HG02763 (cell line): ENCODE results near the gene STUM.

Experiments used
- ATAC-seq: cut with Tn5 transposase; IDR thresholded peaks from one replicate; pipeline ENCODE4 v1.9.1; 2021; ENCODE audit warnings: mild to moderate bottlenecking, moderate library complexity; ENCODE audit not compliant: unreplicated experiment

Gene STUM

DNA sequence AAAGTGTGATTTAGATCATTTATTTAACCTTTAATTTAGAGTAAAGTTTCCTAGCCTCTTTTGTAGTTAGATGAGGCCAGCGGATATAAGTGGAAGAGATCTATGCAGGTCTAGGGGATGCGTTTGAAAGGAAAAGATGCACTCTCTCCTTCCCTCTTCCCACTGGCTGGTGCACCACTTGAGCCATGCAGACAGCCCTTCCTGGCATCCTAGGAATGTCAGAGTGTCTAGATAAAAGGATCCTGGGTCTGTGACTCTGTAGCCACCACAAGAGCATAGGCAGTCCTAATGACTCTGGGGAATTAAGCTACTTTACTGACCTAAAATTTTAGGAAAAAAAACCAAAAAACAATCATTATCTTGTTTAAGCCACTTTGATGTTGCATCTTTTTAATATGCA is 16.0 kb upstream of the STUM start:
- no peak for ATAC-seq

DNA sequence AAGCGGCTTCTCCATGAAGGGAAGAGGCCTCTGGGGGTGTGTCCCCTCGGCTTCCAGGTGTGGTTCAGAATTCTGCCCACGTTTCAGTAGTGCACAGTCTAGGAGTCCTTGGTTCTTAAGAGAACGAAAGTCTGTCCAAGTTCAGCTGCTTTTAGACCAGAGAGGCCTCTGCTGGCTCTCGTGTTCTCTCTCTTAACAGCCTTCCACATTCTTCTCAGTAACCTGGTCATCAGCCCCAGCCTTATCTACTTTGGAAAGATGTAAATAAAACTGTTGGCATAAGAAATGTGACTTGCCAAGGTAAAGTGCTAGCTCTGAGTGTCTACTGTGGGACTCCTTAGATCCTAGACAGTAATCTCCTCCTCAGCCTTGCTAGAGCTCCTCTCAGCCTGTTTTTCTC is 15.3 kb upstream of the STUM start:
- no peak for ATAC-seq

DNA sequence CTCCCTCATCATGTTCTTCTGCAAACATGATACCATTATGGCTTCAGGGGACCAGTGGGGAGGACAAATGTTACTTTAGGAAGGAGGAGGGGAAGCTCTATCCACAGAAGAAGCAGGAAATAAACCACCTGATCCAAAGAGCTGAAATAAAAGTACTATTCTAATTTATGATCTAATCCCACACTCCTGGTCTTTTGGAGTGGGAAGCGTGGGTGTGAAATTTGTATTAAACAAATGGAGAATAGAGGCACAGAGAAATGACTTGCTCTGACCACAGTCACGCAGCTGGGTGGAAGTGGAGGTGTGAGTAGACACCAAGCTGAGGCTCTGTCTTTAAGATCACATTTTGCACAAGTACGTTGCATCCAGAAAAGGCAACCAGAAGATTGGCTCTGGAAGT is 14.5 kb upstream of the STUM start:
- ATAC-seq, result no peak

DNA sequence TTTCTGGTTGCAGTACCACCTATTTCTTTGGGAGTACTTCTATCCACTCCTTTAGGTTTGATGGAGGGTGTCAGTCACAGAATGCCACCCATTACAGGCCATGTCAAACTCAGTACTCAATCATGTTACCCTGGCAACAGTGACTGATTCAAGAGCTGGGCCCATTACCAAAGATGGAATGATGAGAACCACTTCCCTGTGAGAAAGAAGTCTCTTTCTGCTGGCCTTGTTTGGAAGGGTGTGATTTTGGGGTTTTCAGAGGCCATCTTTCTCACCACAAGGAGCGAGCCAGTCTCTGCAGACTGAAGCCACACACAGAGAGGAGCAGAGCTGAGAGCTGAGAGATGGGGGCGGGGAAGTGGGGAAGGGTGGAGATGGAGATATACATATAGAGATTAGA is 13.9 kb upstream of the STUM start:
- ATAC-seq, result no peak

DNA sequence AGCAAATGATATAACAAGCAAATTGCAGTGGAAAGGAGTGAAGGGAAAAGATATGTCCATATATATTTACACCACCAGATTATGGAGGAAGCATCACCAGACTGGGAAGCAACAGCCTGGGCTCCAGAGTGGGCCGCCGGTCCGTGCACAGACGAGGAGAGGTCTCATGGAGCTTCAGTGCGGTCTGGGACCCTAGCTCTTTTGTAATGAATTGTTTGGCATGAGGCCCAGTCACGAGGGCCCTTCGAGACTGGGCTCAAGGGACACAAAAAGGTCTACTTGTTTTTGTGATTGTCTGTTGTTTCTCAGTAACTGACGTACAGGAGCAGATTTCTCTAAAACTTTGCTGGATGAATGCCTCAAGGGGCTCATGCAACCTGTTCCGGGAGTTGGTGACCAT is 12.9 kb upstream of the STUM start:
- no peak for ATAC-seq

DNA sequence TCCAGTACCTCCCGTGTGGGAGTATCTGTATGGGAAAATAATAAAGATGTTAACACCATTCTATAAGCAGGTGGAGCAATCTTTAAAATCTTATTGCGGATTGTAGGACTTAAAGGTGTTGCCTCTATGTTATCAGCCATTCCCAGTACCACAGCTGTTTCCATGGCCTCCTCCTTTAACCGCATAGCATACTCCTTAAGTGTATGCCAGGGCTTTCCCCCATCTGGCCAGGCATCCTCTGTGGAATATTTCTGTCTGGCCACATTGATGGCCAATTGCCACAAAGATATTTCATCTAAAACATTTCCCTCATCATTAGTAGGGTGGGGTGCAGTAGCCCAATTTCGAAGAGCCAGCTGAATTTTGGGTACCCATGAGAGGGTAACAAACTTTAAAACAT is 7.3 kb upstream of the STUM start:
- ATAC-seq, result no peak

DNA sequence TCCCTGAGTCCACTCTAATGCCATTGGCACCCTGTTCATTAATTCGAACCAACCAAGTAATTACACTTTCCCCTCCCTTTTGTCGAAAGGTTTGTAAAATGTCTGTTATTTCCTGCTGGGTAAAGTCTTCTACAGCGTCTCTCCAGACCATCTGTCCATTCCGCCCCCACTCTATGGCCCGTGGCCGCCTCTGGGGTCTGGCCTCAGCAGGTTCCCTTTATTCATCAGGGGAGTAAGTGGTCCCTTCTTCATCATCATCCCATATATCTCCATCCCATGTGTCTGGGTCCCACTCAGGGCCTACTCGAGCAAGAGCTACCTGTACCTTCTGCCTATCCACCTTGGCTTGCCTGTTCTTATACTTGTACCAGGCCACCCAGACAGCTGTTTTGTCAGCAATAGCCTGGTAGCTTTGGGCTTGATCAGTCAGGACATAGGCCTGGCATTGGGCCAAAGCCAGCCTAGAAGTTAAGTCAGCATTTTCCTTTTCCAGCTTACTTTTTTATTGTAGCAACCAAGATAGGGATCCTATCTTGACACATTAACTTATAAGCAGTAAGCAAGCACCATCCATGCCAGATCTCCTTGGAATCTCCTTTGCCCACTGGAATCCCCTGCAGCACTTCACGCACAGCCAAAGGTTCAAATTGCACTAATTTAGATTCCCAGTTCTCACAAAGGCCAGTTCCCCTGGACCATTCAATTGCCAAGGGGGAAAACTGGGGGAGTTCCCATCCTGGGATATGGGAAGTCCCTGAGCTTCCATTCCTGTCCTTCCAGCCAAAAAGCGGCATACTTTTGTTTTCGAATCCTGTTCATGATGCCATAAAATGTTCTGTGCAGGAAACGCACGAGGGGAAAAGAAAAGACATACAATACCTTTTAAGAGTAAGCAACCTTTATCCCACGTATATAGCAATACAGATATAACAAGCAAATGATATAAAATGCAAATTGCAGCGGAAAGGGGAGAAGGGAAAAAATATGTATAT is 6.6 kb upstream of the STUM start:
- no peak for ATAC-seq

DNA sequence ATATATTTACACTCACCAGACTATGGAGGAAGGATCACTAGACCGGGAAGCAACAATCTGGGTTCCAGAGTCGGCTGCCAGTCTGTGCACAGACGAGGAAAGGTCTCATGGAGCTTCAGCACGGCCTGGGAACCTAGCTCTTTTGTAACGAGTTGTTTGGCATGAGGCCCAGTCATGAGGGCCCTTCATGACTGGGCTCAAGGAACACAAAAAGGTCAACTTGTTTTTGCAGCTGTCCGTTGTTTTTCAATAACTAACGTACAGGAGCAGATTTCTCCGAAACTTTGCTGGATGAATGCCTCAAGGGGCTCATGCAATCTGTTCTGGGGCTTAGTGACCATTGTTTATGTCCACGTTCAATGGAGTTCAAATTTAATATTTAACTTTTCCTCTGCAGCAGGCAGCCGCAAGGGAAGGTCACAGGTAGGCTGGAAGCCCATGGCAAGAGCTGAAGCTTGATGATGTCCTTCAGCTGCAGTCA is 5.9 kb upstream of the STUM start:
- ATAC-seq, result no peak

DNA sequence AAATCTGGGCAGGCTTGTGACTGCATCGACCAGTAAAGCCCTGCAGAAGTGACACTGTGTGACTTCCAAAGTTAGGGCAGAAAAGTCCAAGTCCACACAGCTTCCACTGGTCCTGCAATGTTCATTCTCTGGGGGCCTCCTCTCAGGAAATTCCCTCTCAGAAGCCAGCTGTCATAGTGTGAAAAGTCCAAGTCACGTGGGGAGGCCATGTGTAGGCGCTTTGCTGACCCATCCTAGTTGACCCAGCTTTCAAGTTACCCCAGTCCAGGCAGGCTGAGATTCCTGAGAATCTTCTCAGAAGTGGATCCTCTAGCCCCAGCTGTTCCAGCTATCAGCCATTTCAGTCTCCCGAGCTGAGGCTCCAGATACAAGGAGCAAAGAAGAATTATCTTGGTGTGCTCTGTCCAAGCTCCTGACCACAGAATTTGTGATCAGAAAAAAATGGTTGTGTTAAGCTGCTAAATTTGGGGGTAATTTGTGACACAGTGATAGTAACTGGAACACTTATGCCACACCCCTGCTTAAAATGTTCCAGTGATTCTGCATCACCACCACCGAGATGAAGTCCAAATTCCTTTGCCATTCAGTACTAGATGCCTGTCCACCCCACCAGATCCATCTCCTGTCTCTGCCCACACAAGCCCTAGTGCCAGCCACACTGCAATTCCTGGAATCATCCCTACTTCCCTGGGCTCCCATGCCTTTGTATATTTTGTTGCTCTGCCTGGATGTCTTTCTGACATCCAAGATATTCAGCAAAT is 2.5 kb upstream of the STUM start:
- no peak for ATAC-seq

DNA sequence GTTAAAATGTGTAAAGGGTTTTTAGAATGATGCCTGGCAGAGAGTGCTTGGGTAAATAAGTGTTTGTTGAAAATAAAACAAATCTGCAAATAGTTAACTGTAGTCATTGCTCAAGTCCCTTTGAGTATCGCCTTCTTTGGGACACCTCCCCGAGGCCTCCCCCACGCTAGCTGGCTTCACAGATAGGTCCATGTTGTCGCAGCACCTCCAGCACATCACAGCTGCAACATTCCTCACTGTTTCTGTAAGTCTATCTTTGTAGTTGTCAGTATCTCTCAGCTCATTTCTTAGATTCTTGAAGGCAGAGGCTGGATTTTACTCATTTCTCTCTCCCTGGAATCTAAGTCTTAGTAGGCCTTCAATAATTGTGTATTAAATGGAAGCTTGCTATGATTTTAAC is 1.6 kb upstream of the STUM start:
- ATAC-seq, result no peak

DNA sequence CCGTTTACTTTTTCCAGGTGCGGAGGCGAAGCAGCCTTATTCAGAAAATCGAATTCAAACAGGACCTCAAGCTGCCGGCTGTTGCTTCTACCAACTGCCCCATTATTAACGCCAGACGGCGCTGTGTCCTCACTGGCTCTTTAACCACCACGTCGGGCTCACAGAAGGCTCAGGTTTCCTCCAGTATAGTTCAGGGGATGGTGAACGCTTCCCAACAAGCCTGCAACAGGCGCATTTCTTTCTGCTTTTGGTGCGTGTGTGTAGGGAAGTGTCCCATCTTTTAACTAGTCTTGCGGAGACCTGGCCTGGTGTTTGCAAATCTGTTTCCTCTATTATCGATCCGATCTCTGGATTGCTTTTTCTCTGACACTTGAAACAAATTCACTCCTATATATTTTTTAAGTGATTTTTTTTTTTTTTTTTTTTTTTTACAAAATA is 791 bp upstream of the STUM start:
- ATAC-seq, result no peak

DNA sequence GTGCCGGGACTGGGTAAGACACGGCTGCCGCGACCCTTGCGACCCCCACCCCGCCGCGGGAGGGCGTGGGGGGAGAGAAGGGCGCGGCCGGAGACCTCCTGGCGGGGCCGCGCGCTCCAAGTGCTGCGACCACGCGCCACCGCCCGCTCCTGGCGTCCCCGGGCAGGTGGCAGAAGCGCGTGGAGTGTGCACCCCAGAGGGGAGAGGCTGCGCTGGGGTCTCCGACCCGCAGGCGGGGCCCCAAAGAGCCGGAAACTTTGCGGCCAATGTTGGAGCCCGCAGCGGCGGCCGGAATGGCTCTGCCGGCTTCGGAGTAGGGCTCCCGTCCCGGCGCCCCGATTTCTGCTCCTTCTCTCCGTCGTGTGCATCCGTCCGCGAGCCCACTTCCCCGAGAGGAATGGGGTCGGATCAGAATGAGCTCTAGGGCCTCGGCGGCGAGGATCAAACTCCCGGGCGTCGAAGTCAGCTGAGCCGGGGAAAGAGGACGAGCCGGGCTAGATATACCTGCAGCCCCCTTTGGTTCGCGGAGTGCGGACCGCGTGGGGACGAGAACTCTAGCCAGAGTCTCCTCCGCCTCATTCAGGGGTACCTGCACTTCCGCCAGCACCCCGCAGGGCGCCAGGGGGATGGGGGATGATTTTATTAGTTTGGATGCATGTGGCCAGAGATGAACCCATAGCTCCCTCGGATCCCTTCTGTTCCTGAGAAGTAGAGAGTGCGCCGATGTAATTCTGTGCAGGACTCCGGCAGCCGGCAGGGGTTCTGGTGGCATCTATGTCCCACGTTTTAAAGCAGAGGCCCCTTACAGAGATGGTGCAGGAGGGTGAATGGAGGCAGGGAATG is 751 bp downstream of the STUM start:
- no peak for ATAC-seq

DNA sequence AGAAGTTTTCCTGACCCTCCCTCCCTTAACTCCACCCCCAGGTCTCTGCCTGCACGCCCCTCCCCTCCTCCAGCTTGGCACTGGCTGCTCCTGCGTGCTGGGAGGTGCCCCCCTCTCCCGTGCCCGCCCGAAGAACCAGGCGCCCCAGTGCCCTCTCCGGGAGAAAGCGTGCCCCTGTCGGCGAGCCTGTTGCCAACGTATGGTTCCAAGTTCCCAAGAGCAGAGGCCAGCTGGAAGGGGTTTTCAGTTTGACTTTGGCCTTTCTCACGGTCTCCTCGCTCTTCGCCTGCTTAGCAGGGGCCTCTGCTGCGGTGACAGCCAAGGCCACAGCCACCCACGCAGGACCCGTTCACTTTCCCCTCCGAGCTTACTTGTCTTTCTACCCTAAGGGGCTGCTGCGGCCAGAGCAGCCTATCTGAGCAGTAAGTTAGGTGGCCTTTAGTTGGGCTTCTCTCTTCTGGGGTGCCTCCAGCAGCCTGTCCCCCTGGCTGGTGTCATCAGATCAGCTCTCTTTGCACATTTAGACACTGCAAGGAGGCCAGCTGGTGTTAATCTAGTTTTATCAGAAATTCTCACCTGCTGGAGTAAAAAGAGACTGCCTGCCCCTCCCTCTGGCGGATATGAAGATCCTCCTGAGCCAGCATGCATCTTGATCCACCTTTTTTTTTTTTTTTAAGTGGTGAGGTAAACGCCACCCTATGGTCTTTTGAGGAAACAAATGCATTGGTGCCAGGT is 1.5 kb downstream of the STUM start:
- no peak for ATAC-seq

DNA sequence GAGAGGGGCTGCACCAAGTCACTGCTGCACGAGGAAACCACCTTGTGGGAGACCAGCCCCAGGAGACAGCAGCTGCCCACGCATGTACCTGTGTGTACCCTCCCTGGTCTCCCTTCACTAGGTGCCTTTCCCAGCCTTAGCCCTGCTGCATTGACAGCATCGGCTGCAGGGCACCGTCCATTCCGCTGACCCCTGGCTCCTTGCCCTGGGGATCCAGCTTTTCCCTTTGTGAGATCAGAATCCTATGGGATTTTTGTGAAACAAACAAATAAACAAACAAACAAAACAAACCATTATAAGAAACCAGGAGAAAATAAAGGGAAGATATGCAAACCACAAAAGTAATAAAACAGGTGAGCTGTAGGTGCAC is 2.1 kb downstream of the STUM start:
- no peak for ATAC-seq

DNA sequence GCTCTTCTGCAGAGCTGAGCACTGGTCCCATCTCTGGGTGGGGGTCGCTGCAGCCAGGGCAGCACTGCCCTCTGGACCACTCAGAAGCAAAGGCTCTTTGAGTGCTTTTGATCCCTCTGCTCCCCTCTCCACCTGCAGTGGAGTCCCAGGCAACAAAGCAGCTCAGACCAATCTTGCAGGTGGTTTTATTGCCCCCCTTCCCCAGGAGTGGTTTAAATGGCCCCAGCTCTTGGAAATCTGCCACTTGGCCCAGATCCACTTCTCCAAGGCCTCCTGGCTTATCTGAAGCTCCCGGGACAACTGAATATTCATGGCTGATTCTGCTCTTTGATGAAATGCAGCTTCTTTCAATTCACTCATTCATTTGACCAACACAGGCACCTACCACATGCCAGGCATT is 2.7 kb downstream of the STUM start:
- ATAC-seq, result no peak

DNA sequence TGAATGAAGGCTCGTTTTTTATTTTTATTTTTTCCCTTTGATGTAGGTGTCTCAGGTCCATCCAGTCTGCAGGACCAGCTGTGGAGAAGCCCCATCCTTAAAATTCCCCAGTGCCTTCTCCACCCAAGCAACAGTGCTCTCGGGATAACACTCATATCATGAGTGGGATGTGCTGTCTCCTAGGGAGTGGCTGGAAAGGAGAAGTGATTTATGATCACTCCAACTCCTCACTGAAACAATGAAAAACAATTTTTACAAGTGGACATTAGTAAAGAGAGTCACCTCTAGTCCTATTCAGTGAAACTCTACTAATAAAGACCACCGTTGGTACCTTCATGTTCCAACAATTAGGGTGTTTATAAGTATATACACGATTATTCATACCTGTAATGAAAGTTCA is 3.5 kb downstream of the STUM start:
- ATAC-seq, result no peak

DNA sequence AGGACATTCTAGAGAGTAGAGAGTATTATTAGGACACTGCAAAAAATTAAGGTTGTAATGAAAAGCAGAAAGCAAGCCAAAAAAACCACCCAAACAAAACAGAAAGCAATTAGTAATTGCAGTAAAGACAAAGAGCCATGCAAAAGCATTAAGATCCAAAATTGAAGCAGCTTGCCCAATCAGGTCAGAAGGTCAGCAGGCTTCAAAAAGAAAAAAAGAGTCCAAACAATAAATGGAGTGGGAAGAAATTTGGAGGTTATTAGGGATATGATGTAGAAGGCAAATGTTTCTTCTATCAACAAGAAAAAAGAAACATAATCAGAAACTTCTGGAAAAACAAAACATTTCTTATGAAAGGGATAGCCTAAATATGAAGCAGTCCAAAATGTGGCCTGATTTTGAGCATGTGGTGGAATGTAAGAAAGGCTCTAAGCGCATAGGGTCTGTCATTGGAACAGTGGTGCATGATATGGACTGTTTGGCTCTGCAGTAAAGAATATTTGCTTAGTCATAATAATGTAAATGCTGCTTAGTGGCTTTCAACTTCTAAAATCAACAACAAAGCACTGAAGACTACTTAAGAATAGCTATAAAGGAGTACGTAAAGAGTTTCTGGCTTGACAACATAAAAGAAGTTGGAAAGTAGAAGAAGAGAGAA is 4.8 kb downstream of the STUM start:
- ATAC-seq, result no peak

DNA sequence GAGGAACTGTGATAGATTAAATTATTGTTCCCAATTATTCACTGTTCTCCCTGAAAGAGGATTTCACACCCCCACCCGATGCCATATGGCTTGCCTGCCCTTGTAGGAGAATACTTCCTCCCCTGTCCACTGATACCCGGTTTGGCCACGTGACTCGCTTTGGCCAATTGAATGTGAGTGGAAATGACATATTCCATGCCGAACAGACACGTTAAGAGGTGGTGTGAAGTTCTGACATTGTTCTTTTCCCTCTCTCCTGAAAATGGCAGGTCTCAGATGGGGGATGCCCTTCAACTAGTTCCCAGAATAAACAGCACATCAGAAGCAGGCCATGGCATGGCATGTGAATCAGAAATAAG is 5.3 kb downstream of the STUM start:
- no peak for ATAC-seq

DNA sequence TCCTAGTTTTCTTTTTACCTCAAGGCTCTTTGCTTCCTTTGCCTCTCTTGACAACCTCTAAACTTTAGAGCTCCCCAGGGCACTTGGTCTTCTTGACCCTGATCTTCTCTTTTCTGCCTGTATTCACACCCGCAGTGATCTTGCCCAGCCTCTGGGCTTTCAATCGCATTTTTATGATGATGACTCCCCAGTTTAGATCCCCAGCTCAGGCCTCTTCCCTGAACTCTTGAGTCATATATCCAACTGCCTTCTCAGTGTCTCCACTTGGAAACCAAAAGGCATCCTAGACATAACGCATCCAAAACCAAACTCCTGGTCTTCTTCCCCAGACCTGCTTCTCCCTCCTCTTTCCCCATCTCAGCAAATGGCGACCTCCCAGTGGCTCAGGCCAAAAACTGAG is 6.5 kb downstream of the STUM start:
- ATAC-seq, result no peak

DNA sequence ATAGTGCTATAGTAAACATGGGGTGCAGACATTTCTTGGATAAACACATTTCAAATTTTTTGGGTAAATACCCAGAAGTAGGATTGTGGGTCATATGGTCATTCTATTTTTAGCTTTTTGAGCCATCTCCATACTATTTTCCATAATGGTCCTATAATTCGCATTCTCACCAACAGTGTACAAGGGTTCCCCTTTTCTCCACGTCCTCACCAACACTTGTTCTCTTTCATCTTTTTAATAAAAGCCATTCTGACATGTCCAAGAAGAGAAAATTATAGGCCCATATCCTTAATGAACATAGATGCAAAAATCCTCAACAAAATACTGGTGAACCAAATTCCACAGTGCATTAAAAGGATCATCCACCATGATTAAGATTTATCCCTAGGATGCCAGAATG is 8.9 kb downstream of the STUM start:
- ATAC-seq, result no peak
